ENCODE results near the gene OST4. TPM values are rescaled to one million over a fixed set of nuclear protein-coding genes. Genes with fewer than 3 reads are reported as not detected.
A peak's percentile ranks its signal among the peaks of the same experiment; 100 is the strongest.

Gene OST4
- total RNA-seq, 1 donor from 2014 or later = 379 TPM

GRCh38 chr2:27099334-27099955 lies 28.0 kb upstream of the OST4 start:
- H3K27ac Mint-ChIP-seq (ENCODE audit: unreplicated experiment) = no peak overlapping the region
- no peak for DNase-seq (ENCODE audit: low spot score)
- no peak for TF ChIP-seq CTCF (IDR thresholded peaks at IDR 0.05; ENCODE audit: unreplicated experiment)
- H3K36me3 Mint-ChIP-seq (ENCODE audit: low read depth, unreplicated experiment) = no peaks in the 10 kb centered on the region
- H3K4me3 Mint-ChIP-seq (ENCODE audit: unreplicated experiment) = no peak overlapping the region
- peaks cover 9% of the 10 kb centered on the region for H3K27me3 Mint-ChIP-seq (ENCODE audit: unreplicated experiment)
- peaks cover 4% of the 10 kb centered on the region for H3K4me1 Mint-ChIP-seq (ENCODE audit: unreplicated experiment)
- no peaks in the 10 kb centered on the region for H3K9me3 Mint-ChIP-seq (ENCODE audit: unreplicated experiment)

- H3K9me3 Mint-ChIP-seq (ENCODE audit: unreplicated experiment) = no peaks in the 10 kb centered on the region
- peaks cover 9% of the 10 kb centered on the region for H3K4me1 Mint-ChIP-seq (ENCODE audit: unreplicated experiment)
- H3K27ac Mint-ChIP-seq (ENCODE audit: unreplicated experiment) = no peak overlapping the region
Measured at GRCh38 chr2:27097341-27097740, 25.9 kb upstream of the OST4 start.

GRCh38 chr2:27096748-27097297 lies 25.4 kb upstream of the OST4 start:
- Mint-ChIP-seq H3K36me3 (ENCODE audit: low read depth, unreplicated experiment) (no peaks in the 10 kb centered on the region), H3K27me3 (ENCODE audit: unreplicated experiment) (peaks cover 11% of the 10 kb centered on the region), H3K4me1 (ENCODE audit: unreplicated experiment) (peaks cover 14% of the 10 kb centered on the region), H3K4me3 (ENCODE audit: unreplicated experiment) (no peak overlapping the region), H3K9me3 (ENCODE audit: unreplicated experiment) (no peaks in the 10 kb centered on the region), H3K27ac (ENCODE audit: unreplicated experiment) (peak overlapping the region; percentile 36)
- TF ChIP-seq CTCF (IDR thresholded peaks at IDR 0.05; ENCODE audit: unreplicated experiment) = no peak
- no peak for DNase-seq (ENCODE audit: low spot score)

More at GRCh38 chr2:27097341-27097740, 25.9 kb upstream of the OST4 start:
- Mint-ChIP-seq H3K27me3 (ENCODE audit: unreplicated experiment) (peaks cover 11% of the 10 kb centered on the region), H3K36me3 (ENCODE audit: low read depth, unreplicated experiment) (no peaks in the 10 kb centered on the region), H3K4me3 (ENCODE audit: unreplicated experiment) (no peak overlapping the region)
- DNase-seq (ENCODE audit: low spot score) = no peak
- TF ChIP-seq CTCF (IDR thresholded peaks at IDR 0.05; ENCODE audit: unreplicated experiment) = no peak

GRCh38 chr2:27095745-27096651 lies 24.5 kb upstream of the OST4 start:
- no peaks in the 10 kb centered on the region for H3K36me3 Mint-ChIP-seq (ENCODE audit: low read depth, unreplicated experiment)
- H3K27me3 Mint-ChIP-seq (ENCODE audit: unreplicated experiment) = peaks cover 13% of the 10 kb centered on the region

More at GRCh38 chr2:27095745-27096651, 24.5 kb upstream of the OST4 start:
- DNase-seq (ENCODE audit: low spot score) = peak; percentile 50
- no peaks in the 10 kb centered on the region for H3K9me3 Mint-ChIP-seq (ENCODE audit: unreplicated experiment)
- H3K27ac Mint-ChIP-seq (ENCODE audit: unreplicated experiment) = no peak overlapping the region
- TF ChIP-seq CTCF (IDR thresholded peaks at IDR 0.05; ENCODE audit: unreplicated experiment) = no peak
- peaks cover 15% of the 10 kb centered on the region for H3K4me1 Mint-ChIP-seq (ENCODE audit: unreplicated experiment)
- H3K4me3 Mint-ChIP-seq (ENCODE audit: unreplicated experiment) = no peak overlapping the region

Data from endothelial cell (in vitro differentiated cells).